Breast epithelium (tissue), 4 donors: ENCODE data around the gene TSR2. TPM values are rescaled to one million over a fixed set of nuclear protein-coding genes. Genes with fewer than 3 reads are reported as not detected.

Experiments
- DNase-seq, 2 donors: peaks; one replicate each; pipeline ENCODE4 v3.0.0-alpha.2; 2019; ENCODE audit warnings: low spot score in 2 of 2
- H3K27ac ChIP-seq, 2 donors: fragments of 200-600 bp; sonication (generic) in 1 of 2; one replicate each; pipeline ENCODE4 v1.5.1; 2016 to 2019; ENCODE audit warnings: mild to moderate bottlenecking in 1 of 2
- H3K27me3 ChIP-seq, 2 donors: fragments of 200-600 bp; sonication (generic) in 1 of 2; one replicate each; pipeline versions ENCODE4 v1.5.1 to v1.6.0; 2017 to 2019; ENCODE audit warnings: control low read depth in 1 of 2, mild to moderate bottlenecking in 1 of 2
- H3K36me3 ChIP-seq: fragments of 200-600 bp; one replicate; pipeline ENCODE4 v1.5.1; 2019
- H3K4me1 ChIP-seq, 2 donors: fragments of 200-600 bp; sonication (generic); one replicate each; pipeline ENCODE4 v1.5.1; 2016 to 2019; ENCODE audit warnings: control low read depth in 1 of 2
- H3K4me3 ChIP-seq, 3 donors: fragments of 200-600 bp; sonication (generic); 1 replicate in 2 of 3; 2 replicates in 1 of 3; pipeline ENCODE4 v1.5.1; 2016 to 2019; ENCODE audit warnings: mild to moderate bottlenecking in 3 of 3, moderate library complexity in 2 of 3
- H3K9me3 ChIP-seq, 2 donors: fragments of 200-600 bp; sonication (generic) in 1 of 2; one replicate each; pipeline ENCODE4 v1.5.1; 2016 to 2019; ENCODE audit warnings: control low read depth in 1 of 2
- POLR2A ChIP-seq: fragments of 450-650 bp; IDR thresholded peaks from one replicate; pipeline ENCODE4 v1.6.1; 2016; ENCODE audit warnings: antibody characterized with exemption, mild to moderate bottlenecking, moderate library complexity
- POLR2AphosphoS5 ChIP-seq, 3 donors: sonication (generic); formaldehyde crosslinking; IDR thresholded peaks; one replicate each; pipeline ENCODE4 v1.6.1; 2017; ENCODE audit warnings: antibody characterized with exemption in 3 of 3
- intact Hi-C: fragments of 100-400 bp; cut with DNase I; formaldehyde crosslinking; loops from one replicate; pipeline ENCODE4 v1.15.1; 2023; ENCODE audit warnings: low total_unique reads
- total RNA-seq, 3 donors: library from RNA; depleted of rRNA; stranded (reverse); fragments of >200 nt; gene quantifications; one replicate each; pipeline ENCODE4 v1.1.0, GENCODE V29; 2016
- TF ChIP-seq, protein P1 (sequence below), 3 donors: fragments of 450-650 bp; IDR thresholded peaks; one replicate each; pipeline ENCODE4 v1.5.1; 2016 to 2017; ENCODE audit warnings: antibody characterized with exemption in 3 of 3, mild to moderate bottlenecking in 3 of 3, moderate library complexity in 3 of 3

TSR2 gene
- total RNA-seq, 3 donors from 2014 or later = 20.1 to 23.3 (median 21.9) TPM

- Histone ChIP-seq H3K4me1 (no peaks in the 10 kb centered on the region), H3K27ac (no peak overlapping the region), H3K36me3 (no peaks in the 10 kb centered on the region), H3K4me3 (no peak overlapping the region), H3K27me3 (peaks cover 0 to 32% of the 10 kb centered on the region in 2 donors), H3K9me3 (no peaks in the 10 kb centered on the region)
- no peak for TF ChIP-seq POLR2A
- TF ChIP-seq POLR2AphosphoS5 (IDR thresholded peaks at IDR 0.05) = no peak
- TF ChIP-seq, protein P1, sequence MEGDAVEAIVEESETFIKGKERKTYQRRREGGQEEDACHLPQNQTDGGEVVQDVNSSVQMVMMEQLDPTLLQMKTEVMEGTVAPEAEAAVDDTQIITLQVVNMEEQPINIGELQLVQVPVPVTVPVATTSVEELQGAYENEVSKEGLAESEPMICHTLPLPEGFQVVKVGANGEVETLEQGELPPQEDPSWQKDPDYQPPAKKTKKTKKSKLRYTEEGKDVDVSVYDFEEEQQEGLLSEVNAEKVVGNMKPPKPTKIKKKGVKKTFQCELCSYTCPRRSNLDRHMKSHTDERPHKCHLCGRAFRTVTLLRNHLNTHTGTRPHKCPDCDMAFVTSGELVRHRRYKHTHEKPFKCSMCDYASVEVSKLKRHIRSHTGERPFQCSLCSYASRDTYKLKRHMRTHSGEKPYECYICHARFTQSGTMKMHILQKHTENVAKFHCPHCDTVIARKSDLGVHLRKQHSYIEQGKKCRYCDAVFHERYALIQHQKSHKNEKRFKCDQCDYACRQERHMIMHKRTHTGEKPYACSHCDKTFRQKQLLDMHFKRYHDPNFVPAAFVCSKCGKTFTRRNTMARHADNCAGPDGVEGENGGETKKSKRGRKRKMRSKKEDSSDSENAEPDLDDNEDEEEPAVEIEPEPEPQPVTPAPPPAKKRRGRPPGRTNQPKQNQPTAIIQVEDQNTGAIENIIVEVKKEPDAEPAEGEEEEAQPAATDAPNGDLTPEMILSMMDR (IDR thresholded peaks at IDR 0.05) = no peak
- intact Hi-C loops = no loop called here
- no peak for DNase-seq
Observed at GRCh38 chrX:54473993-54474859, 34.0 kb downstream of the TSR2 start.

DNA sequence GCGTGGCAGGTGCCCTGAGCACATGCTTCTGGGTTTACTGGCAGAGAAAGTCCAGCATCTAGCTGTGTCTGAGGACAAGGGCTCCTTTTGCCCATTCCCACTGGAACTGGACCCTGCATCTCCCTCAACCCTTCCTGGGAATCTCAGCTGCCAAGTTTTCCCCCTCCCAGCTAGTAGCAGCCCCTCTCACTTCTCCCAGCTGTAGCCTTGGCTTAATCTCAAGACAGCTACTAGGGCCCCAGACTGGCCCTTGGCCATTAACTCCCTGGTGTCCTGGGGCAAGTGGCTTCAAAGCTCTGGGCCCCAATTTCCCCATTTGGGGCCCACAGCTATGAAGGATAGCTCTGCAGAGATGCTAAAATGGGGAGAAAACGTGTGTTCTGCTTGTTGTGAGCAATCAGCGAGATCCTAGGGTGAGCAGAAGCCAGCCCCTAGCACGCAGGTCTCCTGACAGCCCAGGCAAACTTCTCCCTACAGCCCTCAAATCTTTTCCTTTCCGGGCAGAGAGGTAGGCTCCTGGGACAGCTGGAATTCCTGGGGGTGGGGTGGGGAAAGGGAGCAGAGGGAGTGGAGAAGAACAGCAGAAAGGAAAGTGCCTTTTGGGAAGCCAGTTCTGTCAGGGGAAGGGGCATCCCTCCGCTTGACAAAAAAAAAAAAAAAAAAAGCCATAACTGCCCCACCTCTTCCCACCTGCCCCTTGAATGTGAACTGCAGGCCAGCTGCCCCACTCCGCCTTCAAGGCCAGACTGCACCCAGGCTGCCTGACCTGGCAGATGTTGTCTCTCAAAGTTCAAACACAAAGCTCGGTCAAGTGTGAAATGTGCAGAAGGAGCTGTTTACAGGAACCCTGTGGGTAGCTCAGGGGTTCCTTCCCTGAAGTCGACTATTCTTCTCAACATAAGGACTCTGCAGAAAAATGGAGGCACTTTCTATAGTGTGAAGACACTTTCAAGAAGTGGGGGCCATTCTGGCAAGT lies 39.2 kb downstream of the TSR2 start:
- Histone ChIP-seq H3K4me3 (no peak overlapping the region), H3K36me3 (no peaks in the 10 kb centered on the region), H3K27ac (no peak overlapping the region), H3K27me3 (peaks cover 0 to 45% of the 10 kb centered on the region in 2 donors), H3K4me1 (no peaks in the 10 kb centered on the region), H3K9me3 (no peaks in the 10 kb centered on the region)
- DNase-seq = no peak
- intact Hi-C loops = loop anchor here (5.0 kb wide), 1 partner anchor 923 kb away; no protein-coding TSS in a partner anchor
- TF ChIP-seq POLR2AphosphoS5 (IDR thresholded peaks at IDR 0.05) (no peak), POLR2A (no peak)
- TF ChIP-seq, protein P1 (IDR thresholded peaks at IDR 0.05) = no peak

GRCh38 chrX:54482839-54483593 lies 42.8 kb downstream of the TSR2 start:
- TF ChIP-seq POLR2AphosphoS5 (IDR thresholded peaks at IDR 0.05) (no peak), POLR2A (no peak)
- TF ChIP-seq, protein P1 (IDR thresholded peaks at IDR 0.05) = no peak
- H3K27ac ChIP-seq = peak overlapping the region; percentile 6 to 54
- DNase-seq = no peak
- peak overlapping the region; percentile 11 to 29 (median 22) for H3K4me3 ChIP-seq
- H3K4me1 ChIP-seq = no peaks in the 10 kb centered on the region
- no peaks in the 10 kb centered on the region for H3K36me3 ChIP-seq
- H3K27me3 ChIP-seq = peaks cover 0 to 40% of the 10 kb centered on the region in 2 donors
- intact Hi-C loops = no loop called here
- no peaks in the 10 kb centered on the region for H3K9me3 ChIP-seq

GRCh38 chrX:54483946-54484345 lies 43.7 kb downstream of the TSR2 start:
- intact Hi-C loops = no loop called here
- H3K9me3 ChIP-seq = no peaks in the 10 kb centered on the region

More at GRCh38 chrX:54483946-54484345, 43.7 kb downstream of the TSR2 start:
- H3K4me1 ChIP-seq = no peaks in the 10 kb centered on the region
- H3K4me3 ChIP-seq = peak overlapping the region in 1 of 3 donors; percentile 29
- peak overlapping the region in 1 of 2 donors; percentile 54 for H3K27ac ChIP-seq
- peaks cover 0 to 33% of the 10 kb centered on the region in 2 donors for H3K27me3 ChIP-seq
- DNase-seq = peak in 1 of 2 donors; percentile 48
- TF ChIP-seq POLR2AphosphoS5 (IDR thresholded peaks at IDR 0.05) (no peak), POLR2A (no peak)
- TF ChIP-seq, protein P1 (IDR thresholded peaks at IDR 0.05) = no peak
- no peaks in the 10 kb centered on the region for H3K36me3 ChIP-seq
